ENCODE measurements around the gene RPSA.
"Not testable (repeated sequence)": the region's sequence is repeated elsewhere in the genome, so short reads cannot be mapped to it uniquely, and the experiment has no call there.

Gene RPSA

GRCh38 chr3:39388741-39389248 is 17.7 kb upstream of the RPSA start:
- DNase-seq (ENCODE audit: low read depth): no peak

DNA sequence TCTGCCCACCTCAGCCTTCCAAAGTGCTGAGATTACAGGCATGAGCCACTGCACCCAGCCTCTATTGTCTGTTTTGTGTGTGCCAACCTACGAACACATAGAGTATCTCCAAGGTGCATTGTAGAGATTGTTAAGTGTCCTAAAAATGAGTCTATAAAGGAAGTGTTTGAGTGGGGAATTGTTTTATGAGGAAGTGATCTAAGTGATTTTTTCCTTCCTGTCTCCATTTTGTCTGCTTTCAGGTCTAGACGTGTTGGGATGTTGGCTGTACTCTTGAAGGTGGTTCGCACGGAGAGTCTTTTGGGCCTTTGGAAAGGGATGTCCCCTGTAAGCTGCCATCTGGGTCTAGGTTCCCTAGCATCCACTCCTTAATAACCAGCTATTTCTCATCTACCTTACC is 16.3 kb upstream of the RPSA start:
- DNase-seq (ENCODE audit: low read depth): no peak

GRCh38 chr3:39396690-39397089 is 9.8 kb upstream of the RPSA start:
- DNase-seq (ENCODE audit: low read depth): no peak

DNA sequence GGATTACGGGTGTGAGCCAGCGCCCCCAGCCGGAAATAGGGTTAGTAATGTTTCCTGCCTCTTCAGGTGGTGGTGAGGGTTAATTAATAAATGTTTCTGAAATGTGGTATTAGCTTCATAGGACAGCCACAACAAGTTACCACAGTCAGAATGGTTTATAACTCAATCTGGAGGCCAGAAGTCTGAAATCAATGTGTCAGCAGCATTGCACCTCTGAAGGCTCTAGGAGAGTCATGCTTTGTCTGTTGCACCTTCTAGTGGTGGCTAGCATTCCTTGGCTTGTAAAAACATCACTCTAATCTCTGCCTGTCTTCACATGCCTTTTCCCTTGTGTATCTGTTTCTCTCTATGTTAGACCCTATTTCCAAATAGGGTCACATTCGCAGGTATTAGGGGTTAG is 7.8 kb upstream of the RPSA start:
- no peak for DNase-seq (ENCODE audit: low read depth)

DNA sequence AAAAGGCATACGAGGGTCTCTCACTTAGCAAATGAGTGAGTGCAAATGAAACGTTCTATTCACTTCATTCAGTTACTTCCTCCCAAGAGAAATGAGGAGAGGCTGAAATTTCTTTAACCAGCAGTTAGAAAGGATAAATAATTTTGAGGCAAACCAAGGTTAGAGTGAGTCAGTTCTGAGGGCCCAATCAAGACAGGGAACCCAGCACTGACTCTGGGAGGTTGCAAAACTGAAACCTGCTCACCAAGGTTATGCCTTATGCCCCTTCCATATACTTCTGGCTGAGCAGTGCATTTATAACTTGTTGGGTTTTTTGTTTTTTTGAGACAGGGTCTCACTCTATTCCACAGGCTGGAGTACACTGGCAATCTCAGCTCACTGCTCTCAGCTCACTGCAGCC is 4.5 kb upstream of the RPSA start:
- no peak for DNase-seq (ENCODE audit: low read depth)

GRCh38 chr3:39404943-39405686 is 1.4 kb upstream of the RPSA start:
- no peak for DNase-seq (ENCODE audit: low read depth)

DNA sequence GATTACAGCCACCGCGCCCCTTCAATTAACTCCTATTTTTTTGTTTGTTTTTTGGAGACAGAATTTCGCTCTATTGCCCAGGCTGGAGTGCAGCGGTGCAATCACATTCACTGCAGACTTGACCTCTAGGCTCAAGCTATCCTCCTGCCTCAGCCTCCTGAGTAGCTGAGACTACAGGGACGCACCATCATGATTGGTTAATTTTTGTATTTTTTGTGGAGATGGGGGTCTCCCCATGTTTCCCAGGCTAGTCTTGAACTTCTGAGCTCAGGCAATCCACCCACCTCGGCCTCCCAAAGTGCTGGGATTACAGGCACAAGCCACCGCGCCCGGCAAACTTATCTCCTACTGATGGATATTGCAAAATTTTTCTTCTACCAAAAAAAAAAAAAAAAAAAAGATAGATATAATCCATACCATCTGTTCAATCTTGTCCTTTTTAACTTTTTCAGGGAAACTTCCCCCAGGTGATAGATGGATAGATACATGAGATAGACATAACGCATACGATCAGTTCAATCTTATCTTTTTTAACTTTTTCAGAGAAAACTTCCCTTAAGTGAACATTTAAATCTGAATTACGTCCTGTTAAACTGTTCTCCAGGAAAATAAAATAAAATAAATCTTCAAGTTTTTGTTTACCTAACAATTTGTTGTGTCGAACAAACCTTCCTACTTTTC is 693 bp upstream of the RPSA start:
- no peak for DNase-seq (ENCODE audit: low read depth)

- no peak for DNase-seq (ENCODE audit: low read depth)
These were observed 724 bp downstream of the RPSA start for GRCh38 chr3:39407259-39407629.

- DNase-seq (ENCODE audit: low read depth): no peak
These were observed 1.4 kb downstream of the RPSA start for GRCh38 chr3:39407773-39408492.

DNA sequence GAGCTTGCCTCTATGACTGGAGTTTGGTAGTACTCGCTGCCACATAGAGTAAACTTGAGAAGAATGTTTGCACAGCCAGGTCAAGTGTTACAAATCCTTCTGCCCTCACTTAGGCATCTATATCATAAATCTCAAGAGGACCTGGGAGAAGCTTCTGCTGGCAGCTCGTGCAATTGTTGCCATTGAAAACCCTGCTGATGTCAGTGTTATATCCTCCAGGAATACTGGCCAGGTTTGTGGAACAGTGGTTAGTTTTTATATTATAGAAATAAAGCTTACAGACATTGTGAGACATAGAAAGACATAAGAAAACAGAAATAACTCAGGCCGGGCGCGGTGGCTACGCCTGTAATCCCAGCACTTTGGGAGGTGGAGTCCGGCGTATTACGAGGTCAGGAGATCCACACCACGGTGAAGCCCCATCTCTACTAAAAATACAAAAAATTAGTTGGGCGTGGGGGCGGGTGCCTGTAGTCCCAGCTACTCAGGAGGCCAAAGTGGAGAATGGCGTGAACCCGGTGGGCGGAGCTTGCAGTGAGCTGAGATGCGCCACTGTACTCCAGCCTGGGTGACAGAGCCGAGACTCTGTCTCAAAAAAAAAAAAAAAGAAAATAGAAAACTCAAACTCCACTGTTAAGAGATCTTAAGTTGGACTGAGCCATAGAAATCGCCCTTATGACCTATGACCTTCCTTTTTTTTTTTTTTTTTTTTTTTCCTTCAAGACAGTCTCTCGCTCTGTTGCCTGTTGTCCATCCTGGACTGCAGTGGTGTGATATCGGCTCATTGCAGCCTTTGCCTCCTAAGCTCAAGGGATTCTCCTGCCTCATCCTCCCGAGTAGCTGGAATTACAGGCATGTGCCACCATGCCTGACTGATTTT is 2.2 kb downstream of the RPSA start:
- DNase-seq (ENCODE audit: low read depth): no peak

DNA sequence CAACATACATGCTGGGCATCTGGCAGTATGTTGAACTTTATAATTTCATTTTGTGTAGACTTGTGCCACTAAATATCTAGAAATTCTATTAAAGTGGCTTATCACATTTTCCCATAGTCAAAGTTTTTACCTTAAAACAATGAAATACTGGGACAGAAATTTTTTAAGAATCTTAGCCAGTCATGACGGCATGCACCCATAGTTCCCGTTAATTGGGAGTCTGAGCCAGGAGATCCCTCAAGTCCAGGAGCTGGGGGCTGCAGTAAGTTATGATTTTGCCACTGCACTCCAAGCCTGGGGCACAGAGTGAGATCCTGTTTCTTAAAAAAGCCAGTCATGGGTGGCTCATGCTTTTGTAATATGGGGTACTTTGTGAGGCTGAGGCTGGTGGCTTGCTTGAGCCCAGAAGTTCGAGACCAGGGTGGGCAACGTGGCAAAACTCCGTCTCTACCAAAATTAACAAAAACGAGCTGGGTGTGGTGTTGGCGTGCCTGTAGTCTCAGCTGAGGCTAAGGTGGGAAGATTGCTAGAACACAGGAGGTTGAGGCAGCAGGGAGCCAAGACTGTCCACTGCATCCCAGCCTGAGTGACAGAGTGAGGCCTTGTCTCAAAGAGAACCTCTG is 3.1 kb downstream of the RPSA start:
- DNase-seq (ENCODE audit: low read depth): no peak

DNA sequence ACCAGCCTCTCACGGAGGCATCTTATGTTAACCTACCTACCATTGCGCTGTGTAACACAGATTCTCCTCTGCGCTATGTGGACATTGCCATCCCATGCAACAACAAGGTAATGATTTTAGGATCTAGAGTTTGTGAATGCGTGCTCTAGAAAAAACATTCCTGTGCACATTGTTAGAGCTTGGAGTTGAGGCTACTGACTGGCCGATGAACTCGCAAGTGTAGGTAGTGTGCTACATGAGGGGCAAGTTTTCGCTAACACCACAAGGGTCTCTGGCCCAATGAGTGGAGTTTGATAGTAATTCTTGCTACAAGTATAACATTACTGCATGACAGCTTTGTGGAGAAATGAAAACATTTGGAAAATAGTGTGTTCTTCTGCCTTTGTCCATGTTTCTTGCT is 4.4 kb downstream of the RPSA start:
- no peak for DNase-seq (ENCODE audit: low read depth)

DNA sequence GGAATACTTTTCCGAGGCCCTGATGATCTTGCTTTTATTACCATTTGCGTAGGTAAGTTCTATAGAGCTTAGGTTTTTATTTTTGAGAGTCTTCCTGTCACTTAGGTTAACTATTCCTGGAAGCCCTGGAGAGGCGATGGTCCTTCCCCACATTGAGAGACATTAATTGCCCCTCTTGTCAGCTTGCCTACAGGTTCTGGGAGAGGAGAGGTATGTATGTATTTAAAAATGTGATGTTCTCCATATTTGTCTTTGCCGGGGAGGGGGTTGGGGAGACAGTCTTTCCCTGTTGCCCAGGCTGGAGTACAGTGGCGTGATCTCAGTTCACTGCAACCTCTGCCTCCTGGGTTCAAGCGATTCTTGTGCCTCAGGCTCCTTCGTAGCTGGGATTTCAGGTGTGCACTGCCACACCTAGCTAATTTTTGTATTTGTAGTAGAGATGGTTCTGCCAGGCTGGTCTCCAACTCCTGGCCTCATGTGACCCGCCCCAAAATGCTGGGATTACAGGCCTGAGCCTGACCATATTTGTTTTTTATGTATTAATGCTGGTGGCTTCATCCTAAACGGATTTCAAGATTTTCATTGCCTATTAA is 6.2 kb downstream of the RPSA start:
- no peak for DNase-seq (ENCODE audit: low read depth)

DNA sequence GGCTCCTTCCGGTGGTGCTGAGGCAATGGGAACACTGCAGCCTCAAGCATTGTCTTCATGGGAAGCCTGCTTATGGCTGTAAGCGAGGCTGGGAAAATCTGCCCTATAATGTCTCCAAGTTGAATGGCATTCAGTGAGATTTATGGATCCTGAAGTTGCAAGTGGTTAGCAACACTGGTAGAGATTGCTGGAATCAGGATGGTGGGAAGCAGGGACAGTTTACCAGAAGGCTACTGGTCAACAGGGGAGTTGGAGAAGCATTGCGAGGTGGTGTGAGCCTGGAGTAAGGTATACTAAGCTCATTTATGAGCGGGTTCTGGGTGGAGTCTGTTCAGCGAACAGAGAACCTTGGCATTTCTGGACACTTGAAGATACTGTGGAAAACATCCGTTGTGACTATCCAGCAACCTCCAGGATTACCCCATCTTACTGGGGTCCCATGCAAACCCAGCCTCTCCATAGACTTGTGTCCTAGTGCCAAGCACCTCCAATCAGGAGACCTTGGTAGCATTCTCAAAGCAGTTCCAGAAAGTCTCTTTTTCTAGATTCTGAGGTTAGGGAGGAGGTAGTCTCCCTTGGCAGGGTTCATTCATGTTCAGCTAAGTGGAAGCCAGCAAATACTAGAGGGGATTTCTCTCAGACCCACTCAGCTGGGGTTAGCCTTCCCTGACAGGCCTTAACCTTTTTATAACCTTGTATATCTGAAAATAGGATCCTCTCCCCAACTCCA is 7.3 kb downstream of the RPSA start:
- DNase-seq (ENCODE audit: low read depth): no peak

DNA sequence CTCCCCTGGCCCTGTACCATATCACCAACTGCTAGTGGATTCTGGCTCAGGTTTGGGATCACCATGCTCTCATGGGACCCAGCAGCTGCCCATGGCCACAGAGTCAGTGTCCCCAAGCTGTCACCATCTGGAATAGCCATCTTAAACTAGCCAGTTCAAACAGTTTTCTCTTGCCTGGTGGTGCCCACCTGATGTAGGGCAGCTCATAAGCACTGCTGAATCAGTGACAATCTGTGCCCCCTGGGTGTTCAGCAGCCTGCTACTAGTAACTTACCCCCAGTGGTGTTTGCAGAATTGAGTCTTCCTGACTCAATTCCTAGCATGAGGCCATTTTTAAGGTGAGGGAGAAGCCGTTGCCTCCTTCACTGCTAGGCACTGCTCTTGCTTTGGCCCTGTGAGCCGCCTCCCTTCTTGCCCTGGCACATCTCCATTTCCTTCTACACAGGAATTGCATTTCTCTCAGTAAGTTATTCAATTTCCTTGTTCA is 7.9 kb downstream of the RPSA start:
- DNase-seq (ENCODE audit: low read depth): no peak

GRCh38 chr3:39415302-39415701 is 8.8 kb downstream of the RPSA start:
- DNase-seq (ENCODE audit: low read depth): not testable (repeated sequence)

- DNase-seq (ENCODE audit: low read depth): no peak
These were observed 9.5 kb downstream of the RPSA start for GRCh38 chr3:39415983-39416382.

DNA sequence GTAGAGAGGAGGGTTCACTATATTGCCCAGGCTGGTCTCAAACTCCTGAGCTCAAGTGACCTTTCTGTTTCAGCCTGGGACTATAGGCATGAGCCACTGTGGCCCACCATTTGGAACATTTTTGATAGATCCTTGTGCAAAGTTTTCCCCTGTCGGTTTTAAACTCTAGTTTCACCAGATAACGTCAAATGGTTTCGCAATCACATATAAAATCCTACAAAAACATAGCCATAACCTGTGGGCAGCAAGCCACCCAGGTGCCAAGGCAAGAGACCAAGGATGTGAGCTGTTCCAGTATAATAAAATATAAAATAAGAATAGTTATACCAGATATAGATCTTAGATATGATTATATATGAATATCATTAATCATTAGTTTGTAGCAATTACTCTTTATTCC is 10.5 kb downstream of the RPSA start:
- DNase-seq (ENCODE audit: low read depth): not testable (repeated sequence)

DNA sequence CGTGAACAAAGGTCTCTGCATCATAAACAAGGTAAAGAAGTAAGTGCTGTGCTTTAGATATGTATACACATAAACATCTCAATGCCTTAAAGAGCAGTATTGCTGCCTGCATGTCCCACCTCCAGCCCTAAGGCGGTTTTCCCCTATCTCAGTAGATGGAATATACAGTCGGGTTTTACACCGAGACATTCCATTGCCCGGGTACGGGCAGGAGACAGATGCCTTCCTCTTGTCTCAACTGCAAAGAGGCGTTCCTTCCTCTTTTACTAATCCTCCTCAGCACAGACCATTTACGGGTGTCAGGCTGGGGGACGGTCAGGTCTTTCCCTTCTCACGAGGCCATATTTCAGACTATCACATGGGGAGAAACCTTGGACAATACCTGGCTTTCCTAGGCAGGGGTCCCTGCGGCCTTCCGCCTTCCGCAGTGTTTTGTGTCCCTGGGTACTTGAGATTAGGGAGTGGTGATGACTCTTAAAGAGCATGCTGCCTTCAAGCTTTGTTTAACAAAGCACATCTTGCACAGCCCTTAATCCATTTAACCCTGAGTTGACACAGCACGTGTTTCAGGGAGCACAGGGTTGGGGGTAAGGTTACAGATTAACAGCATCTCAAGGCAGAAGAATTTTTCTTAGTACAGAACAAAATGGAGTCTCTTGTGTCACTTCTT is 12.2 kb downstream of the RPSA start:
- DNase-seq (ENCODE audit: low read depth): not testable (repeated sequence)

All from activated gamma-delta T cell treated with anti-CD3 and anti-CD28 coated beads, Interleukin-2, amount 50 U/mL, for 16 hours (primary cell).